Fibroblast of pulmonary artery (primary cell): ENCODE data around the gene ARHGEF38.
"Not testable (repeated sequence)": the region's sequence is repeated elsewhere in the genome, so short reads cannot be mapped to it uniquely, and the experiment has no call there.

Source experiments
- DNase-seq: peaks from one replicate; pipeline ENCODE4 v3.0.0-alpha.2; 2010; ENCODE audit warnings: low read depth
- H3K4me3 ChIP-seq: replicated peaks from 2 replicates; pipeline ENCODE4 v1.5.1; 2011; ENCODE audit warnings: low read depth, mild to moderate bottlenecking, control low read depth, low read length, moderate library complexity
- TF ChIP-seq, protein P1 (sequence below): IDR thresholded peaks from 2 replicates; pipeline ENCODE4 v1.5.1; 2011; ENCODE audit warnings: mild to moderate bottlenecking, control low read depth, low read length, inconsistent platforms; ENCODE audit errors: missing control alignments

ARHGEF38 gene

DNA sequence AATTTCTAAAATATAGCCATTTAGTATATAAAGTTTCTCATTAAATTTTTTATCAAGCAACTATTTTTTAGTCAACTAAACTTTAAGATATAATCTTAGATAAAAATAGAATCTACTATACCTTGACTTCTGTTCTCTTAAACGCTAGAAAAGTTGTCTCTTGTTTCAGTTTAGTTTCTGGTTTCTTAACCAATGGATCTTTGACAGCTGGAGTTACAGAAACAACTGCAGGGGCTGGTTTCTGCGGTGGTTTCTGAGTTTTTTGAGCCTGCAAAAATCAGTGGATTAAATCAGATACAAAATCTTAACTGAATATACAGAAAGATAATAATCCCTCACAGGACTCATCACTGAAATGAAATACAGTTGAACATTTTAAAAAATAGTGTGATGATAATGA, 134.2 kb downstream of the ARHGEF38 start:
- TF ChIP-seq, protein P1, sequence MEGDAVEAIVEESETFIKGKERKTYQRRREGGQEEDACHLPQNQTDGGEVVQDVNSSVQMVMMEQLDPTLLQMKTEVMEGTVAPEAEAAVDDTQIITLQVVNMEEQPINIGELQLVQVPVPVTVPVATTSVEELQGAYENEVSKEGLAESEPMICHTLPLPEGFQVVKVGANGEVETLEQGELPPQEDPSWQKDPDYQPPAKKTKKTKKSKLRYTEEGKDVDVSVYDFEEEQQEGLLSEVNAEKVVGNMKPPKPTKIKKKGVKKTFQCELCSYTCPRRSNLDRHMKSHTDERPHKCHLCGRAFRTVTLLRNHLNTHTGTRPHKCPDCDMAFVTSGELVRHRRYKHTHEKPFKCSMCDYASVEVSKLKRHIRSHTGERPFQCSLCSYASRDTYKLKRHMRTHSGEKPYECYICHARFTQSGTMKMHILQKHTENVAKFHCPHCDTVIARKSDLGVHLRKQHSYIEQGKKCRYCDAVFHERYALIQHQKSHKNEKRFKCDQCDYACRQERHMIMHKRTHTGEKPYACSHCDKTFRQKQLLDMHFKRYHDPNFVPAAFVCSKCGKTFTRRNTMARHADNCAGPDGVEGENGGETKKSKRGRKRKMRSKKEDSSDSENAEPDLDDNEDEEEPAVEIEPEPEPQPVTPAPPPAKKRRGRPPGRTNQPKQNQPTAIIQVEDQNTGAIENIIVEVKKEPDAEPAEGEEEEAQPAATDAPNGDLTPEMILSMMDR = no peak
- no peak overlapping the region for H3K4me3 ChIP-seq
- no peak for DNase-seq

DNA sequence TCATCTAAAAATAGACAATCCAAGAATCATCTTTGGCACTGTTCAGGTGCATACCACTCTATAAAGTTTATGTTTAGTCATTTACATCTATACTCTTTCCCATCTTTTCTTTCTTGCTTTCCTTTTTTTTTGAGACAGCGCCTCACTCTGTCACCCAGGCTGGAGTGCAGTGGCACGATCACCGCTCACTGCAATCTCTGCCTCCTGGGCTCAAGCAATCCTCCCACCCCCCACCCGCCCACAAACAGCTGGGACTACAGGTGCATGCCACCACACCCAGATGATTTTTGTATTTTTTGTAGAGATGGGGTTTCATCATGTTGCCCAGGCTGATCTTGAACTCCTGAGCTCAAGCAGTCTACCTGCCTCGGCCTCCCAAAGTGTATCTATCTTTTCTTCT, 142.4 kb downstream of the ARHGEF38 start:
- not testable (repeated sequence) for H3K4me3 ChIP-seq, DNase-seq

DNA sequence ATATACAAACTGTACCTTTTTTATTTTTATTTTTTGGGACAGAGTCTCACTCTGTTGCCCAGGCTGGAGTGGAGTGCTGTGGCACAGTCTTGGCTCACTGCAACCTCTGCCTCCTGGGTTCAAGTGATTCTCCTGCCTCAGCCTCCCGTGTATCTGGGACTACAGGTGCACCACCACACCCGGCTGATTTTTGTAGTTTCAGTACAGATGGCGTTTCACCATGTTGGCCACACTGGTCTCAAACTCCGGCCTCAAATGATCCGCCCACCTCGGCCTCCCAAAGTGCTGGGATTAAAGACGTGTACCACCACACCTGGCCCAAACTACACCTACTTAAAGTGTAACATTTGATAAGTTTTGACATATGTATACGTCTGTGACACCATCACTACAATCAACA, 143.4 kb downstream of the ARHGEF38 start:
- not testable (repeated sequence) for H3K4me3 ChIP-seq, DNase-seq

DNA sequence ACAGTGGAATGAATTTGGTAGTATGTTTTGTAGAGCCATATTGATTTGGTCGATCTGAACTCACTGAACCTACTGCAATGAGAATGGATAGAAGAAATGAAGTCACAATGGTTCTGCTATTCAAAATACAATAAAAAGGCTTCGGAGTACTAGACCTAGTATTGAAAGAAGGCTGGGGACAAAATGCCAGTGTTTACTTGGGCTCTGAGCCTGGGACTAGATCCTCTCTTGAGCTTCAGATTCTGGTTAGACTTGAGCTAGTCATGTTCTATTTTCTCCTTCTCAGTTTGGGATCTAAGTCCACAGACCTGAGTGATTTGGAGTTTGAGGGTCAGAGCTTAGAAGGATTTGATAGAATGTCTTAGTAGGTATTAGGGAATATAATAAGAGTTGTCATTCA, 146.2 kb downstream of the ARHGEF38 start:
- no peak overlapping the region for H3K4me3 ChIP-seq
- no peak for DNase-seq
- TF ChIP-seq, protein P1 = no peak

DNA sequence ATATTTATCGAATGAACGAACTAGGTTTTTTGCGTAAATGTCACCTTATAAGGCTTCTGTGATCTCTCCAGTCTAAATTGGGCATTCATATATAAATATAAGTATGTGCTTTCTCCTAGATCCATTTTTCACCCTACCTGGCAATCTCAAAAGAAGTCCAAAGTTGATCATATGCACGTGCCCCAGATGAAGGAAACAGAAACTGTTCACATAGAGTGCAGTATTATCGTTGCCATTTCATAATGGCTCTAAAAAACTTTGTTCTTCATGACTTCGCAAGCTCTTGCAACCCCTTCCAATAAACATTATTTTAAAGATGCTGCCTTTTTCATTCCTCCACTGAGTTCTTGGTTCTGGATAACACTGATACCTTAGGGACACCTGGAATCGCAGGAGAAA, 155.4 kb downstream of the ARHGEF38 start:
- TF ChIP-seq, protein P1 = no peak
- peak overlapping the region; percentile 58 for H3K4me3 ChIP-seq
- no peak for DNase-seq

DNA sequence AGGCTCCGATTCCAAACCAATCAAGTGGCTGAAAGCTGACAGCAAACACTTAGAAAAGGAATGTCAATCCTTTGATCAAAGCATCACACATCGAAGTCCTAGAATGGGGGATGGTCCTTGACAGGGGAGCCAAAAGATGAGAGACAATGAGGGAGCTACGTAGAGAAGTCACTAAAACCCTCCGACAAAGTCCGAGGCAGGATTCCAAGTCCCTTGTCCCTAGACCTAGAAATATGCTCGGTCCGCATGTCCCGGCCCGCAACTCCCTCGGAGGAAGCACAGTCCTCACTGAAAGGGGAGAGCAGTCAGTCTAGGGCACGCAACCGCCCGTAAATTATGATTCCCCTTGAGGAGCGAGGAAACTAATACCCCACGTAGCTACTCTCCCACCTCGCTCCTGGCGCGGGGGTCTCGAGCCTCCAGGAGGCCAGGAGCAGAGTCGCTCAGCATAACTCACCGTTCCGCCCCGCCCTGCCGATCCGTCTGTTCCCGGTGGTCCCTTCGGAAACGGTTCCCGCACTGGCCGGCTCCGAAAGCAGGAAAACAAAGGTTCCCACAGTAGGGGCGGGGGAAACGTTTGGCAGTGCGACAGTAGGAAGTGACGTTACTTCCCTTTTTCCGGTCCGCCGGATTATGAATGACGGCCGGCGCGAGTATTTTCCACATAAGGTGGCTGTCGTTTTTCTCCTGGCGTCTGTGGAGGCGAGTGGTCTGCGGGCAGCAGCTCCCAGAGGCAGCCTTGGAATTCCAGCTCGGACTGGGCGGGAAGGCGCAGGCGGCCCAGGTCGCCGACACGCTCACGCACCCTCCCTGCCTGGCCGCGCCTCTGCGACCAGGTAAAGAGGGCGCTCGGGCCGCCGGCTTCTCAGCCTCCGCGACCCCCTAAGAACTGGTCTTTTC, 156.0 kb downstream of the ARHGEF38 start, which contains the start of the genes GSTCD and INTS12:
TSS of gene GSTCD (plus strand) at position 604 of the 900 bp plus-strand sequence. CDS start 8,830 bp downstream, outside the sequence.
TSS of gene INTS12 (minus strand) at position 509 of the 900 bp plus-strand sequence. CDS start 8,684 bp downstream, outside the sequence.
- peak; percentile 96 for DNase-seq
- TF ChIP-seq, protein P1 = no peak

DNA sequence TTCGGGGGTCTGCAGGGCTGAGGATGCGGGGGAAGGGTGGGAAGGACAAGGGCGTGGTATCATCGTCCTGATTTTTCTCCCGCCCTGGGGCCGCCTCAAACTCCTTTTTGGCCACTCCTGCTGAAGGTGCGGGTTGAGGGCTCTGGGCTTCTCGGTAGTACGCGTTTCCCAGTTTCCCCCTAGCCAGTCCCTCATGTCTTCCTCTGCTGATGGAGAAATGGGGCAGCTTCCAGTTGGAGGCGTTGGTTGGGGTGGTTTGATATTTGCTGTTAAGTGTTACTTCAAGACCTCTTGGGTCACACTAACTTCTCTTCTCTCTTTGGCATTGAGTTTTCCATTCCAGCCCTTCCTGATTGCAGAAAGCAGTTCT, 156.6 kb downstream of the ARHGEF38 start:
- H3K4me3 ChIP-seq = peak overlapping the region; percentile 58
- DNase-seq = no peak

More for the DNA sequence above, 156.0 kb downstream of the ARHGEF38 start, which contains the start of the genes GSTCD and INTS12:
- H3K4me3 ChIP-seq = peak within 1 kb of the TSS; percentile 58

More for the DNA sequence above, 156.6 kb downstream of the ARHGEF38 start:
- TF ChIP-seq, protein P1 = no peak
